NCI-H128 (cell line): Measurements from ENCODE around the gene STH.
"Not testable (repeated sequence)": the region's sequence is repeated elsewhere in the genome, so short reads cannot be mapped to it uniquely, and the experiment has no call there.

Source experiments
- DNase-seq: peaks from one replicate; lab custom pipeline; 2025; ENCODE audit not compliant: unreplicated experiment; lab: John Stamatoyannopoulos, UW

Gene STH, protein sequence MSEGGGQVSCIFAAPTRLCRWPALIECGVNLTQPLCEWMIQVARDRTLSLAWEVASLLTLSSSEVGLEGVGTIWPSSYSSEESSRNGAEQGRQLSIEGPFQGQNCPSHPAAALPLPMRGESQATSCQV

GRCh38 chr17:45998987-45999899, at the start of gene STH:
Gene STH, plus strand, starts transcription at chr17:45999250. Its CDS starts 30 bp downstream, at chr17:45999280.
- no peak for DNase-seq

- DNase-seq = no peak
These were observed 49.2 kb upstream of the STH start for GRCh38 chr17:45949755-45950320.

DNA sequence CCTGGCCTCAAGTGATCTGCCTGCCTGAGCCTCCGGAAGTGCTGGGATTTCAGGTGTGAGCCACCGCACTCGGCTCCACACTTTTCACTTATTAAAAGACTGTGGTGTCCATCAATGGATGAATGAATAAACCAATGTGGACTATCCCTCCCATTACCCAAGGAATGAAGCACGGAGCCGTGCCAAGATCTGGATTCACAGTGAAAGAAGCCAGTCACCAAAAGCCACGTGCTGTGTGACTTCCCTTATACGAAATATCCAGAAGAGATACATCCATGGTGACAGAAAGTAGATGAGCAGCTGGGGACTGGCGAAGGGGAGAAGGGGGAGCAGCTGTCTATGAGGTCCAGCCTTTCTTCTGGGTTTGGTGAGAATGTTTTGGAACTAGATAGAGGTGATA, 48.2 kb upstream of the STH start:
- no peak for DNase-seq

GRCh38 chr17:45951403-45951802, 47.6 kb upstream of the STH start:
- DNase-seq = no peak

DNA sequence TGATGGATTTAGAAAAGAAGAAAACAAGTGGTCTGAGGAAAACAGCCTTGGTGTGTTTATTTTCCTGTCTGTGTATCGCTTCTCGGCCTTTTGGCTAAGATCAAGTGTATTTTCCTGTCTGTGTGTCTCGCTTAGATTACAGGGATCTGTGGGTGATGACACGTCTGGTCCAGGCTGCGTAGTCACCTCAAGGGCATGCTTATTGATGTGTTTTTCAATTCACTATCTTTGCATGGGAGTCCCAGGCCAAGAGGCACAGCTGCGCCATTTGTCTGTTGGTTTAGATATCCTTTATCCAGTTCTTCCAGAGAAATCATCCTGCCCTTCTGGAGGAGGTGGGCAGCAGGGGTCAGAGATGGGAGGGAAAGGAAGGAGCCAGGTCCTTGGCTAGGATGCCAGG, 47.1 kb upstream of the STH start:
- no peak for DNase-seq

GRCh38 chr17:45952814-45953320, 46.2 kb upstream of the STH start:
- DNase-seq = no peak

DNA sequence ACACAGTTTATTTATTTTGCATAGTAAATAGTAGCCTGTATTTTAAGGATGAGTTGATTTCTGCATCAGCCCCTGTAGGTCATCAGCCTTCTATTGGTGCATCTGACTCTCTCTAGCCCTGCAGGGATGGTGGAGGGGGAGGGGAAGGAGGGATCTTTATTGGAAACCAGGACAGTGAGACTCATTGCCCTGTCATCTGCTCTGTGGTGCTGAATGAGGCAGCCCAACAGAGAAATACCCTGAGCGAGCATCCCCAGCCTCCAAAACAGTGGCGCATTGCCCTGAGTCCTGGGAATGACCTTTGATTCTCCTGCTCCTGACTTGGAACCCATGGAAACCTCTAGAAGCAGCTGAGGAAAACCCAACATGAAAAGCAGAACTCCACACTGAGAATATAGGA, 45.5 kb upstream of the STH start:
- DNase-seq = no peak

- DNase-seq = no peak
These were observed 44.1 kb upstream of the STH start for GRCh38 chr17:45954914-45955313.

GRCh38 chr17:45955326-45955725, 43.7 kb upstream of the STH start:
- DNase-seq = no peak

DNA sequence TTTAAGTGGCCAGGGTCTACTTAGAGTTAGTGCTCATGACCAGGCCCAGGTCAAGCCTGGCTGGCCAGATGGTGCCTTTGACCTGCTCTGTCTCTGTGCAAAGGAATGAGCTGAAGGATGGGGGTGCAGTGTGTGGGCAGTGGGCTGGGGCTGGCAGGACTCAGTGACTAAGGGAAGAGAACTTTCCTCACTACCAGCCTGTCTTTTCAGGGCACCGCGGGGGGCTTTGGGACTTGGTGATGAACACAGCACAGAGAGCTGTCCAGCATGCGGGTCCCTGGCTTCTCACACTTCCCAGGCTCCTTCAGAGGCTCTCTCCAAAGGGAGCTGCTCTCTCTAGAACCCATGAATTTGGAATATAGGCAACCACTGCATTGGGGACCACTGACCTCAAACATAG, 43.0 kb upstream of the STH start:
- no peak for DNase-seq

DNA sequence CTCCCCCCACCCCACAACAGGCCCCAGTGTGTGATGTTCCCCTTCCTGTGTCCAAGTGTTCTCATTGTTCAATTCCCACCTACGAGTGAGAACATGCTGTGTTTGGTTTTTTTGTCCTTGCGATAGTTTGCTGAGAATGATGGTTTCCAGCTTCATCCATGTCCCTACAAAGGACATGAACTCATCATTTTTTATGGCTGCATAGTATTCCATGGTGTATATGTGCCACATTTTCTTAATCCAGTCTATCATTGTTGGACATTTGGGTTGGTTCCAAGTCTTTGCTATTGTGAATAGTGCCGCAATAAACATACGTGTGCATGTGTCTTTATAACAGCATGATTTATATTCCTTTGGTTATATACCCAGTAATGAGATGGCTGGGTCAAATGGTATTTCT, 42.3 kb upstream of the STH start:
- not testable (repeated sequence) for DNase-seq

- DNase-seq = no peak
These were observed 40.7 kb upstream of the STH start for GRCh38 chr17:45958307-45958706.

DNA sequence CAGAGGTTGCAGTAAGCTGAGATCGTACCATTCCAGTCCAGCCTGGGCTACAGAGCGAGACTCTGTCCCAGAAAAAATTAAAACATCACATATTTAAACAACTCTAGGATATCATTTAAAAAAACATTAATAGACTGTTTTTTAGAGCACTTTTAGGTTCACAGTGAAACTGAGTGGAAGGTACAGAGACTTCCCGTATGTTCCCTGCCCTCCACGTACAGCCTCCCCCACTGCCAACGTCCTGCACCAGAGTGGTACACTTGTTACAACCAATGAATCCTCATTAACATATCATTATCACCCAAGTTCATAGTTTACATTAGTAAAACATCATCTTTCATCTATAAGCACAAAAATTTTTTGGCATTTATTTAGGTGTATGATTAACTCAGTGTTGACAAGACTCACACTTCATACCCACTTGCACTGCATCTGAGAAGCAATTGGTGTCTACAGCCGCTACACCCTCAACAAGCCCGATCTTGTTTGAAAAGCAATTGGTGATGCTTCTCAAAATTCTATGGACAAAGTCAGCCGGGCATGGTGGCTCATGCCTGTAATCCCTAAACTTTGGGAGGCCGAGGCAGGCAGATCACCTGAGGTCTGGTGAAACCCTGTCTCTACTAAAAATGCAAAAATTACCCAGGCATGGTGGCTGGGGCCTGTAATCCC, 39.9 kb upstream of the STH start:
- no peak for DNase-seq

GRCh38 chr17:45960311-45960710, 38.7 kb upstream of the STH start:
- no peak for DNase-seq

DNA sequence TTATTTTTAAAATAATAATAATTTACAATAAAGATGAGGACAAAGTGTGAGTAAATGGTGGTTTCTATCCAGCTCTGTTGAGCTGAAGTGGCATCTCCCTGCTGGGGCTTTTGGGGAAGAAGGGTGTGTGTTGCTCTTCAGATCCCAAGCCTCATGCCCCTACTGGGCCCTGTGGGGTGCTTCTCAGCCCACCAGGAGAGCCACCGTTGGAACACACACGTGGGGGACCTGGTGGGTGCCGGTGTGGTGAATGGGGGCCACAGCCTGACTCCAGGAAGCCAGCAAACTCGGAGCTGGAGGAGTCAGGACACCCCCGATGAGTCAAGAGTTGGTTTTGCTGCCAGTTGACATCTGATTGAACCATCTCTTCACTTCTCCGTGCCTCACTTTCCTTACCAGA, 37.8 kb upstream of the STH start:
- DNase-seq = no peak

DNA sequence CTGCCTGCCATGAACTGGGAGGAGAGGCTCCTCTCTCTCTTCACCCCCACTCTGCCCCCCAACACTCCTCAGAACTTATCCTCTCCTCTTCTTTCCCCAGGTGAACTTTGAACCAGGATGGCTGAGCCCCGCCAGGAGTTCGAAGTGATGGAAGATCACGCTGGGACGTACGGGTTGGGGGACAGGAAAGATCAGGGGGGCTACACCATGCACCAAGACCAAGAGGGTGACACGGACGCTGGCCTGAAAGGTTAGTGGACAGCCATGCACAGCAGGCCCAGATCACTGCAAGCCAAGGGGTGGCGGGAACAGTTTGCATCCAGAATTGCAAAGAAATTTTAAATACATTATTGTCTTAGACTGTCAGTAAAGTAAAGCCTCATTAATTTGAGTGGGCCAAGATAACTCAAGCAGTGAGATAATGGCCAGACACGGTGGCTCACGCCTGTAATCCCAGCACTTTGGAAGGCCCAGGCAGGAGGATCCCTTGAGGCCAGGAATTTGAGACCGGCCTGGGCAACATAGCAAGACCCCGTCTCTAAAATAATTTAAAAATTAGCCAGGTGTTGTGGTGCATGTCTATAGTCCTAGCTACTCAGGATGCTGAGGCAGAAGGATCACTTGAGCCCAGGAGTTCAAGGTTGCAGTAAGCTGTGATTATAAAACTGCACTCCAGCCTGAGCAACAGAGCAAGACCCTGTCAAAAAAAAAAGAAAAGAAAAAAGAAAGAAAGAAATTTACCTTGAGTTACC, 36.7 kb upstream of the STH start:
- no peak for DNase-seq

DNA sequence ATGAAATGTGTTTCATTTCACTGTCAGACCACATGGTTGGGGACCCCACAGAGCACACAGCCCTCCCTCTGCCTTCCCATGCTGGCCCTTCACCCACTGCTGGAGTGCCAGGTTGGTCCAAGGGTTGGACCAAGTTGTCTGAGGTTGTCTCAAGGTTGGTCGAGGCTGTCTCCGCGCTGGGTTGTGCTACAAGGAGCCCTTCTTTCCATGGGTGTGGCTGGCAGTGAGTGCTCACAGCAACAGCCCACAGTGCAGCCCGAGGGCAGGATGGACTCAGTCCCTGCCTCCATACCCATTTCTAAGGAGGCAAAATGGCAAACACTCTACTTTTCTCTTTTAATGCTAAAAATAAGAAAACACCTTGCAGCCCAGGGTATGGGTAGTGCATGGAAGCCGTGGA, 35.8 kb upstream of the STH start:
- DNase-seq = no peak

GRCh38 chr17:45963889-45964288, 35.2 kb upstream of the STH start:
- no peak for DNase-seq

DNA sequence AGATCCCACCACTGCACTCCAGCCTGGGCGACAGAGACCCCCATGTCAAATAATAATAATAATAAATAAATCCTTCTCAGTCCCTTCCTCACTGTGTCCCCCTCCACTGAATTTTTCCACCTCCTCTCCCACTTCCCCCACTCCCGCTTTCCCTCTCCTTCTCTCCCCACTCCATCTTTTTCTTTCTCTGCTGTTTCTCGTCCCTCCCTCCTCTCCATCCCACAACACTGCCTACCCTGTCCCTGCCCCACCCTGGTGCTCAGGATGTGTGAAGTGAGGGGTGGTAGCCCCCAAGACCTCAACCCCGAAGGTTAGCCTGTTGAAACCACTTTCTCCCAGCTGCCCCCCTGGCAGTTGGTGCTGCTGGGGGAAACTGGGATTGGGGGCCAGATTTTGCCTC, 34.4 kb upstream of the STH start:
- DNase-seq = no peak

GRCh38 chr17:45965812-45966211, 33.2 kb upstream of the STH start:
- DNase-seq = no peak
